HL-60 (cell line): ENCODE results near the gene NEU2.

ENCODE experiments used
- CTCF ChIP-seq: IDR thresholded peaks from one replicate; pipeline ENCODE4 v1.5.1; 2011; ENCODE audit warnings: low read length, control low read depth, inconsistent platforms; ENCODE audit not compliant: insufficient read depth
- GABPA ChIP-seq: IDR thresholded peaks from 2 replicates; pipeline ENCODE4 v1.6.1; 2012; ENCODE audit warnings: low read depth
- POLR2AphosphoS5 ChIP-seq: IDR thresholded peaks from 2 replicates; pipeline ENCODE4 v1.6.1; 2012; ENCODE audit warnings: low read depth
- REST ChIP-seq: IDR thresholded peaks from 2 replicates; pipeline ENCODE4 v1.6.1; 2012; ENCODE audit warnings: low read depth; ENCODE audit not compliant: insufficient replicate concordance
- SPI1 ChIP-seq: IDR thresholded peaks from 2 replicates; pipeline ENCODE4 v1.6.1; 2012; ENCODE audit warnings: low read depth, mild to moderate bottlenecking, borderline replicate concordance

GRCh38 chr2:232999354-232999753 is 33.1 kb upstream of the NEU2 start:
- TF ChIP-seq CTCF: no peak
- TF ChIP-seq SPI1: no peak
- TF ChIP-seq POLR2AphosphoS5: no peak
- no peak for TF ChIP-seq REST
- TF ChIP-seq GABPA: no peak
